Subcutaneous abdominal adipose tissue (tissue), 5 donors: ENCODE measurements around the gene OR8D4.

Source experiments
- H3K27ac ChIP-seq: one replicate; pipeline ENCODE4 v1.7.0; 2013; ENCODE audit warnings: low read depth, mild to moderate bottlenecking, inconsistent platforms, low read length, moderate library complexity
- H3K27me3 ChIP-seq, 5 donors: one replicate each; pipeline ENCODE4 v1.7.0; 2013; ENCODE audit warnings: low read length in 5 of 5, inconsistent platforms in 1 of 5; ENCODE audit not compliant: control insufficient read depth in 5 of 5, insufficient read depth in 4 of 5
- H3K36me3 ChIP-seq, 5 donors: one replicate each; pipeline ENCODE4 v1.7.0; 2013; ENCODE audit warnings: low read length in 5 of 5; ENCODE audit not compliant: control insufficient read depth in 5 of 5, insufficient read depth in 5 of 5
- H3K4me1 ChIP-seq, 5 donors: one replicate each; pipeline ENCODE4 v1.7.0; 2013; ENCODE audit warnings: low read length in 5 of 5, mild to moderate bottlenecking in 3 of 5, moderate library complexity in 1 of 5; ENCODE audit not compliant: control insufficient read depth in 5 of 5, insufficient read depth in 5 of 5
- H3K4me3 ChIP-seq, 5 donors: one replicate each; pipeline ENCODE4 v1.7.0; 2013; ENCODE audit warnings: low read length in 5 of 5, low read depth in 1 of 5
- H3K9ac ChIP-seq, 5 donors: one replicate each; pipeline ENCODE4 v1.7.0; 2013; ENCODE audit warnings: low read length in 5 of 5, mild to moderate bottlenecking in 4 of 5, moderate library complexity in 3 of 5
- H3K9me3 ChIP-seq, 5 donors: one replicate each; pipeline ENCODE4 v1.7.0; 2013; ENCODE audit warnings: low read length in 5 of 5; ENCODE audit not compliant: control insufficient read depth in 5 of 5
- donor health status: healthy.
- donor health status: healthy.
- donor health status: healthy.
- donor health status: healthy.
- donor health status: healthy.

The OR8D4 gene

DNA sequence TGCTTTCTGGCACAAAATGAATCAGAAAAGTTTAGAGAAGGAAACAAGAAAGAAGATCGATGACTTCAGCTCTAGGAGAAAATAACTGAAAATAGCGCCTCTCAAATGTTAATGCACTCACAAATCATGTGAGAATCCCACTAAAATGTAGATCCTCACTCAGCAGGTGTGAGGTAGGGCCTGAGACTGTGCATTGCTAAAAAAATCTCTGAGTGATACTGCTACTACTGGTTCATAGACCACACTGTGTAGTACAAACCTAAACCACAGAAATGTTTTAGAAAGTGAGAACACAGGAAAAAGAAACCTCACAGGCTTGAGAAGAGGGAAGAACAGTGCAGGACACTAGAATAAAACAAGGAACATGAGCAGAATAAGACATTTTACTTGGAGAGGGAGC, 2.0 kb downstream of the OR8D4 start:
- Histone ChIP-seq H3K9me3 (no peaks in the 10 kb centered on the region), H3K4me3 (no peak overlapping the region), H3K27ac (no peak overlapping the region), H3K27me3 (peaks cover 0 to 2% (median 0%) of the 10 kb centered on the region in 5 donors), H3K4me1 (no peaks in the 10 kb centered on the region), H3K36me3 (no peaks in the 10 kb centered on the region), H3K9ac (no peak overlapping the region)

DNA sequence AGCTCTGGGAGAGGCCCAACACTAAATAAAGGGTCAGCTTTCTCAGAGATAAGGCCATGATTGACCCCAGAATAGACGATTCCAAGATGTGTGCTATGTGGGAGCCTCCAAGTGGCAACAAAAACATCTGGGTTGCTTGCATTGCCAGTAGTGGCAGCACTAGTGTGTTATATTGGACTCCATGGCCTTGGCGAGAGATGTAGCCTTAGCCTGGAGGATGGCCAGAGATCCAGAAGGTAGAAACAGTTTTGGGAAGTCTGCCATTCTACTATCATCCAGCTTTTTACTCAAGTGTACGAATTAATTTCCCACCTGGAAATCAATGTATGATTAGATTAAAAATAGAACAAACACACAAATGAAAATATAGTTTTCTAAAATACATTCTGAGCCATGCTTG, 3.0 kb downstream of the OR8D4 start:
- H3K27ac ChIP-seq, result no peak overlapping the region
- H3K9me3 ChIP-seq, result no peaks in the 10 kb centered on the region
- H3K27me3 ChIP-seq, result peaks cover 0 to 2% (median 0%) of the 10 kb centered on the region in 5 donors
- H3K4me1 ChIP-seq, result no peaks in the 10 kb centered on the region
- no peak overlapping the region for H3K9ac ChIP-seq
- no peak overlapping the region for H3K4me3 ChIP-seq
- H3K36me3 ChIP-seq, result no peaks in the 10 kb centered on the region

GRCh38 chr11:123905826-123906225, 3.9 kb downstream of the OR8D4 start:
- Histone ChIP-seq H3K9ac (no peak overlapping the region), H3K27me3 (peaks cover 0 to 2% (median 0%) of the 10 kb centered on the region in 5 donors), H3K27ac (no peak overlapping the region), H3K9me3 (no peaks in the 10 kb centered on the region), H3K4me1 (no peaks in the 10 kb centered on the region), H3K4me3 (no peak overlapping the region), H3K36me3 (no peaks in the 10 kb centered on the region)

GRCh38 chr11:123920943-123921342, 19.0 kb downstream of the OR8D4 start:
- H3K9ac ChIP-seq, result no peak overlapping the region
- no peaks in the 10 kb centered on the region for H3K27me3 ChIP-seq
- no peak overlapping the region for H3K4me3 ChIP-seq
- no peaks in the 10 kb centered on the region for H3K9me3 ChIP-seq
- H3K27ac ChIP-seq, result no peak overlapping the region
- H3K4me1 ChIP-seq, result no peaks in the 10 kb centered on the region
- H3K36me3 ChIP-seq, result no peaks in the 10 kb centered on the region

- H3K36me3 ChIP-seq, result no peaks in the 10 kb centered on the region
- H3K9me3 ChIP-seq, result no peaks in the 10 kb centered on the region
- H3K27me3 ChIP-seq, result no peaks in the 10 kb centered on the region
- no peaks in the 10 kb centered on the region for H3K4me1 ChIP-seq
- no peak overlapping the region for H3K4me3 ChIP-seq
- H3K27ac ChIP-seq, result no peak overlapping the region
- H3K9ac ChIP-seq, result no peak overlapping the region
Measured at GRCh38 chr11:123924027-123924426, 22.1 kb downstream of the OR8D4 start.

GRCh38 chr11:123939317-123939716, 37.4 kb downstream of the OR8D4 start, which contains the start of gene OR4D5:
Gene OR4D5 (plus strand): TSS chr11:123939617. CDS start chr11:123939617, 0 bp downstream.
- Histone ChIP-seq H3K4me1 (no peaks in the 10 kb centered on the region), H3K27ac (no peak within 1 kb of the TSS), H3K27me3 (no peaks in the 10 kb centered on the region), H3K4me3 (no peak within 1 kb of the TSS), H3K36me3 (no peaks in the 10 kb centered on the region), H3K9ac (no peak within 1 kb of the TSS), H3K9me3 (peaks cover 0 to 5% (median 0%) of the 10 kb centered on the region in 5 donors)

DNA sequence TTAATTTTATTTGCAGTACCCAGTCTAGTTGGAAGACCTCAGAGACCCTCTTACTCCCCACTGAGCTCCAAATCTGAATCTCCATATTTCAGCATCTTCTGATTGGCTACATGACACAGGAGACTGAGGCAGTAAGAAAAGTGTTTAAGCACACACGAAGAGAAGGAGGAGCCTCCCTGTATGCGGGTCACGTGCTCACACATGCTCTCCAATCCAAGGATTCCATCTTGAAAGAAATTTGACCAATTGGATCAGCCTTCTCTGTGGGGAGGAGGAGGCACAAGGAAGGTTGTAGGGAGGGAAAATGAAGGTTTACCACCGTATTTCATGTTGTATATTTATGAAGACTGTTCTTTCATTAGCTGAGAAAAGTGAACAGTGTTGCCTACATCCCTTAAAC, 40.4 kb downstream of the OR8D4 start:
- Histone ChIP-seq H3K4me3 (no peak overlapping the region), H3K27me3 (no peaks in the 10 kb centered on the region), H3K9me3 (peaks cover 0 to 5% (median 0%) of the 10 kb centered on the region in 5 donors), H3K27ac (no peak overlapping the region), H3K4me1 (no peaks in the 10 kb centered on the region), H3K36me3 (no peaks in the 10 kb centered on the region), H3K9ac (no peak overlapping the region)

- no peak within 1 kb of the TSS for H3K9ac ChIP-seq
- no peaks in the 10 kb centered on the region for H3K27me3 ChIP-seq
Measured at GRCh38 chr11:123943738-123944137, 41.8 kb downstream of the OR8D4 start, which contains the start of gene OR6T1. Gene OR6T1 (minus strand): TSS chr11:123943838. CDS start chr11:123943838, 0 bp downstream.

GRCh38 chr11:123945132-123945531, 43.2 kb downstream of the OR8D4 start:
- Histone ChIP-seq H3K36me3 (no peaks in the 10 kb centered on the region), H3K4me3 (no peak overlapping the region), H3K4me1 (no peaks in the 10 kb centered on the region), H3K27ac (no peak overlapping the region), H3K27me3 (no peaks in the 10 kb centered on the region), H3K9me3 (peaks cover 0 to 2% (median 0%) of the 10 kb centered on the region in 5 donors), H3K9ac (no peak overlapping the region)

More at GRCh38 chr11:123943738-123944137, 41.8 kb downstream of the OR8D4 start, which contains the start of gene OR6T1:
- no peaks in the 10 kb centered on the region for H3K4me1 ChIP-seq
- H3K27ac ChIP-seq, result no peak within 1 kb of the TSS
- no peak within 1 kb of the TSS for H3K4me3 ChIP-seq
- H3K36me3 ChIP-seq, result no peaks in the 10 kb centered on the region
- H3K9me3 ChIP-seq, result peaks cover 0 to 5% (median 0%) of the 10 kb centered on the region in 5 donors

- Histone ChIP-seq H3K4me3 (no peak overlapping the region), H3K27ac (no peak overlapping the region), H3K9me3 (peaks cover 0 to 8% (median 2%) of the 10 kb centered on the region in 5 donors), H3K36me3 (no peaks in the 10 kb centered on the region), H3K27me3 (no peaks in the 10 kb centered on the region), H3K4me1 (no peaks in the 10 kb centered on the region), H3K9ac (no peak overlapping the region)
Measured at GRCh38 chr11:123956752-123957151, 54.8 kb downstream of the OR8D4 start.
